GM10248 (cell line): Measurements from ENCODE around the gene RPL31.

Experiments
- CTCF ChIA-PET: fragments of 300-600 bp; sonication (Branson Sonifier 250); formaldehyde crosslinking; extraction: SDS; loops from one replicate; lab custom pipeline; 2021; ENCODE audit warnings: antibody characterized with exemption; lab: Yijun Ruan, JAX
- POLR2A ChIA-PET: fragments of 350-650 bp; sonication (Branson Sonifier 250); formaldehyde crosslinking; extraction: SDS; loops from one replicate; lab custom pipeline; 2020; ENCODE audit warnings: antibody characterized with exemption; lab: Yijun Ruan, JAX
- DNase-seq: peaks from one replicate; pipeline ENCODE4 v3.0.0; 2012; ENCODE audit errors: extremely low spot score
- TF ChIP-seq, protein P1 (sequence below): IDR thresholded peaks from 2 replicates; pipeline ENCODE4 v1.5.1; 2012; ENCODE audit warnings: mild to moderate bottlenecking, low read depth; ENCODE audit errors: extremely low read depth, missing control alignments, control extremely low read depth

RPL31 gene

DNA sequence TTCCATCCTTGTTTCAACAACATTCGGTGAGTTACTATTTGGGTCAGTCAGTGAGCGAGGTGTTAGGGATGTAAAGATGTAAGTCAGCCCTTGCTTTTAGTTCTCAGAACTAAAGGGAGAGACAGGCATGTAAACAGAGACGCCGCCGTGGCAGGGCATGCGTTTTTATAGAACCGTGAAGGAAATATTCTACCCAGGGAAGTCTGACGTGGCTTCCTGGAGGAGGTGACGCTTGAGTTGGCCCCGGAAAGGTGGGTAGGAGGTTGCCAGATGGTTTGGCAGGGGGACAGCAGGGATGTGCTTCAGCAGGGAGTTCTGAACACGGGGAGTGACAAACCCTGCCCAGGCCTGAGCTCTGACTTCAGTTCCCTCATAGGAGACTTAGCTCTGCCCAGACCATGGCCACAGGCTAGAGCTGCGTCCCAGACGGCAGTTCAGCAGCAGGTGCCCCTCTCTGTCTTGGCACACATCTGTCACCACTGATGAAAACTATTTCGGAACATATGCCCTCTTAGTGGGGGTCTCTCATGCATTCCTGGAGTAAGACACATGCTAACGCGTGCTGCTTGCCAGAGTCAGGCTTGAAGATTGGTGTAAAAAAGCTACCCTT is 23.4 kb upstream of the RPL31 start:
- POLR2A ChIA-PET, result no interaction called here
- DNase-seq, result no peak
- CTCF ChIA-PET, result interaction anchor here (1.9 to 2.2 kb wide), 2 partner anchors 9 to 717 kb away, joined by 6 to 7 read pairs; no protein-coding TSS in a partner anchor
- TF ChIP-seq, protein P1, sequence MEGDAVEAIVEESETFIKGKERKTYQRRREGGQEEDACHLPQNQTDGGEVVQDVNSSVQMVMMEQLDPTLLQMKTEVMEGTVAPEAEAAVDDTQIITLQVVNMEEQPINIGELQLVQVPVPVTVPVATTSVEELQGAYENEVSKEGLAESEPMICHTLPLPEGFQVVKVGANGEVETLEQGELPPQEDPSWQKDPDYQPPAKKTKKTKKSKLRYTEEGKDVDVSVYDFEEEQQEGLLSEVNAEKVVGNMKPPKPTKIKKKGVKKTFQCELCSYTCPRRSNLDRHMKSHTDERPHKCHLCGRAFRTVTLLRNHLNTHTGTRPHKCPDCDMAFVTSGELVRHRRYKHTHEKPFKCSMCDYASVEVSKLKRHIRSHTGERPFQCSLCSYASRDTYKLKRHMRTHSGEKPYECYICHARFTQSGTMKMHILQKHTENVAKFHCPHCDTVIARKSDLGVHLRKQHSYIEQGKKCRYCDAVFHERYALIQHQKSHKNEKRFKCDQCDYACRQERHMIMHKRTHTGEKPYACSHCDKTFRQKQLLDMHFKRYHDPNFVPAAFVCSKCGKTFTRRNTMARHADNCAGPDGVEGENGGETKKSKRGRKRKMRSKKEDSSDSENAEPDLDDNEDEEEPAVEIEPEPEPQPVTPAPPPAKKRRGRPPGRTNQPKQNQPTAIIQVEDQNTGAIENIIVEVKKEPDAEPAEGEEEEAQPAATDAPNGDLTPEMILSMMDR, result no peak

DNA sequence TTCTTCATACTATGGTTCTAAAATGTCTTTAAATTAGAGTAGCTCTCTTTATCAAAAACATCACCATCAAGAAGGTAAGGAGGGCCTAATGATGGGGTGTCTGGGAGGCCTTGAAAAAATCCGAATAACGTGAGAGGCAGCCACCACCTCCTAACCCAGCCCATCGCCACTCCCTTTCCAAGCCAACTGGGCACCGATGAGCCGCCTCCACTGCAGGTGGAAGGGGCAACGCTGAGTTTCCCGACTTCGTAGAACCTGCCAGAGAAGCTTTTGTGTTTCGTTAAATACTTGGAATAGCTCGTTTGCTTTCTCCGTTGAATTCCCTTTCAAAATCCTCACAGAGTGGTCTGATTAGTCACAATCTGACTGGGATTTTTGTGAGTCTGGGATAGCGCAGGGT is 22.0 kb upstream of the RPL31 start:
- DNase-seq, result no peak
- ChIA-PET POLR2A (no interaction called here), CTCF (interaction anchor here (1.1 to 1.2 kb wide), 2 partner anchors 374 to 399 kb away, joined by 4 read pairs; no protein-coding TSS in a partner anchor)
- TF ChIP-seq, protein P1, result no peak

DNA sequence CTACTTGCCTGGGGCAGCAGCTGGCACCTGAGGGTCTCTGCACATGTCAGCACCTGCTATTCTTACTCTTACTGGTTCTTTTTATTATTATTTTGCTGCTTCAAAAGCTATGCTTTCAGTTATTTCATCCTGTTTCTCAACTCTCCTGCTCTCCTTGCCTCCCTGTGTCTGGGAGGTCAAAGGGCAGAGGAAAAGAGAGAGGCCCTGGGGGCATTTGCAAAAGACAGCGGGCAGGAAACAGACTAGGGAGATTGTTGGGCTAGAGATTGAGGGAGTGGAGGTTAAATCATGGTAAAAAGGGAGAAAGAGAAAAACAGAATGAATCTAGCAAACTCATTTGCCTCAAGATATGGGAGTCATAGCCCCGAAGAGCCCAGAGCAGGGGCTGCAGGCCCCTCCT is 21.1 kb upstream of the RPL31 start:
- ChIA-PET POLR2A (no interaction called here), CTCF (interaction anchor here (0.8 to 1.2 kb wide), 2 partner anchors 372 to 375 kb away, joined by 4 read pairs; no protein-coding TSS in a partner anchor)
- TF ChIP-seq, protein P1, result no peak
- no peak for DNase-seq

DNA sequence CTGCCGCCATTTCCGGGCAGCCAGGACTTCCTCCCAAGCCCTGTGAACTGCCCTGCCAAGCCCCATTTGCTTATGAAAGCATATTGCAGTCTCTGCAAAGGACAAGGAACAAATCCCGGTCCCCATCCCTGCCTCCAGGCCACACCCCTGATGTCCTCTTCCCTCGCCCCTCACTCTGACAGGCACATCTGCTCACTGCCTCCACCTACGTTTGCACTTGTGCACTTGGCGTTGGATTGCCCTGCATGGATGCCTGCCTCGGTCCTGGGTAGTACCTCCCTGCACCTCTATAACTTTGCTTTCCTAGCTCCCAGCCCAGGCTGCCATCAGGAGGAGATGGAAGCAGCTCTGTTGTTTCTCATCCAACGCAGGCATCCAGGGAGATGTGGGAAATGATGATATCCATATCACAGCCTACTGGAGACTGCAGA is 19.6 kb upstream of the RPL31 start:
- TF ChIP-seq, protein P1, result no peak
- DNase-seq, result no peak
- ChIA-PET POLR2A (no interaction called here), CTCF (interaction anchor here (0.6 to 2.0 kb wide), 3 partner anchors 252 to 376 kb away, joined by 3 to 9 read pairs (median 7); no protein-coding TSS in a partner anchor)

DNA sequence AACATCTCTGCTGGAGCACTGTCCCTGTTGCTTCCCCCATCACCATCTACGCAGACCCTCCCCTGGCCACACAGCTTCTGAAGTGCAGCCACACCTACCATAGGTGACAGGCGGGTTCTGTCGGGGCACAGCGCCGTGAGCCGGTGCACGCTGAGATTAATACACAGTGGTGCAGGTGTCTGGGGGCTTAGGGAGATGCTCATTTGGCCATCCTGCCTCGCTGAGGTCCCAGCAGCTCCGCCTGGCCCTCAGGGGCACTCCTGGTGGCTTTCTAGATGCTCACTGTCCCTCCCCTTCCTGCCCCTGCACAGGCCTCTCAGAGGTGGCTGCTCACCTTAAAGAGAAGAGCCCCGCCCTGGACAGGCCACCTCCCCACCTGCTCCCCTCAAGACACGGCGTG is 18.9 kb upstream of the RPL31 start:
- CTCF ChIA-PET, result interaction anchor here (1.0 to 2.0 kb wide), 3 partner anchors 373 to 389 kb away, joined by 4 to 9 read pairs (median 7); no protein-coding TSS in a partner anchor
- POLR2A ChIA-PET, result no interaction called here
- TF ChIP-seq, protein P1, result no peak
- no peak for DNase-seq

DNA sequence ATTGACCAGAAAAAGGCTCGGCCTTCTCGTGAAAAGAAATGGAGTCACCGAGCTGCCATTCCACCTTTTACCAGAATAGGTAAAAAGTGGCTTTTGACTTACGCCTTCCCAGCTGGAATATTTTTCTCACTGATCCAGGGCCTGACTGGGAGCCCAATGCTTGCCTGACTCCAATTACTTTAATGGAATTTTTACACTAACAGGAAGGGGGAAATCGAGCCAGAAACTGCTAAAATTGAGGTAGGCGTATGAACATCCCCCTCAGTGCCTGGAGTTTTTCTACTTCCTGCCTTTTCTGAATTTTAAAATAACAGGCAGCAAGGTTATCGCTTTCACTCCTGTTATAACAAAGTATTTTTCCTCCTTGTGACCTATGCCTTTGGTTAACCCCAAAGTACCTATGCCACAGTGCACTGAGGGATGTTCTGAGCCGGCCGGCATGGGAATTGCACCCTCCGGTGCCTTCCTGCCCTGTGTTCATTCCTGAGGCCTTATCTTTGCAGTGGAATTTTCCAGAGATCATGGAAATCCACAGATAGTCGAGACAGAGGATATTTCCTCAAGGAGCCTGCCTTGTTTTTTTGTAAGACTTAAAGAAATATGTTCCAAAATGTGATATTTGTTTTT is 18.3 kb upstream of the RPL31 start:
- ChIA-PET CTCF (interaction anchor here (1.0 to 2.0 kb wide), 3 partner anchors 374 to 390 kb away, joined by 4 to 9 read pairs (median 7); no protein-coding TSS in a partner anchor), POLR2A (no interaction called here)
- no peak for DNase-seq

More for the DNA sequence above, 18.3 kb upstream of the RPL31 start:
- TF ChIP-seq, protein P1, result no peak
